GM15510 (cell line): Measurements from ENCODE around the gene ERC1.

Experiments
- POLR2A ChIP-seq: IDR thresholded peaks from 3 replicates; pipeline ENCODE4 v1.6.1; 2011; ENCODE audit warnings: borderline replicate concordance; ENCODE audit not compliant: insufficient read length; ENCODE audit errors: extremely low read depth

The ERC1 gene

GRCh38 chr12:1529862-1530591, 539.0 kb downstream of the ERC1 start:
- TF ChIP-seq POLR2A: peak; percentile 51

- no peak for TF ChIP-seq POLR2A
Measured at GRCh38 chr12:1530592-1531152, 539.6 kb downstream of the ERC1 start.

GRCh38 chr12:1531153-1531653, 540.2 kb downstream of the ERC1 start:
- no peak for TF ChIP-seq POLR2A

- TF ChIP-seq POLR2A: peak; percentile 30
Measured at GRCh38 chr12:1531654-1532374, 540.8 kb downstream of the ERC1 start.

GRCh38 chr12:1532375-1533165, 541.5 kb downstream of the ERC1 start:
- TF ChIP-seq POLR2A: no peak

- no peak for TF ChIP-seq POLR2A
Measured at GRCh38 chr12:1533205-1533601, 542.2 kb downstream of the ERC1 start.

- peak; percentile 33 for TF ChIP-seq POLR2A
Measured at GRCh38 chr12:1533602-1534304, 542.7 kb downstream of the ERC1 start.

- no peak for TF ChIP-seq POLR2A
Measured at GRCh38 chr12:1534748-1535147, 543.7 kb downstream of the ERC1 start.

- TF ChIP-seq POLR2A: no peak
Measured at GRCh38 chr12:1536817-1537216, 545.8 kb downstream of the ERC1 start.

GRCh38 chr12:1539135-1539534, 548.1 kb downstream of the ERC1 start:
- TF ChIP-seq POLR2A: no peak

- TF ChIP-seq POLR2A: no peak
Measured at GRCh38 chr12:1540690-1541089, 549.7 kb downstream of the ERC1 start.

GRCh38 chr12:1542599-1542998, 551.6 kb downstream of the ERC1 start:
- TF ChIP-seq POLR2A: no peak

GRCh38 chr12:1544996-1545700, 554.1 kb downstream of the ERC1 start:
- TF ChIP-seq POLR2A: no peak
